ENCODE measurements around the gene ILDR2. TPM values are rescaled to one million over a fixed set of nuclear protein-coding genes. Genes with fewer than 3 reads are reported as not detected.

ILDR2 gene
- polyA plus RNA-seq, 1 of the 3 experiments (the other 2 are of a cell fraction): 0.05 TPM

DNA sequence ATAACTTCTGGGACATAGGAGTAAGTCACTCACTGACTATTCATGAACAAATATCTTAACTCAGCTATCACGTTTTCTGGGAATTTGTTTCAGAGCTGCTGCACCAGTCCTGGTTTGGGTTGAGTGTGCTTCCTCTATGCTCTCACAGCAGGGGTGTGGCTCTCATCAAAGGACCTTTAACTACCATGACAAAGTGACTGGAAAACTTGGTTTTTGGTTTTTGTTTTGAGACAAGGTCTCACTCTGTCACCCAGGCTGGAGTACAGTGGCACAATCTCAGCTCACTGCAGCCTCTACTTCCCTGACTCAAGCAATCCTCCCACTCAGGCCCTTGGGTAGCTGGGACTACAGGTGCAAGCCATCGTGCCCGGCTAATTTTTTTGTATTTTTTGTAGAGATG is 4.1 kb downstream of the ILDR2 start:
- Histone ChIP-seq H3K27me3 (ENCODE audit: insufficient read depth) (peaks cover 30% of the 10 kb centered on the region), H3K4me2 (no peak overlapping the region), H3K36me3 (replicated peaks in 1 of 2; ENCODE audit: control insufficient read depth in 1 of 2, insufficient read depth in 2 of 2, low read length in 1 of 2) (no peaks in the 10 kb centered on the region), H3K9me2 (no peaks in the 10 kb centered on the region), H2AFZ (ENCODE audit: low read depth) (no peak overlapping the region), H3K27ac (ENCODE audit: low read depth in 2 of 2, low read length in 1 of 2) (no peak overlapping the region), H3F3A (replicated peaks; ENCODE audit: insufficient read depth) (no peaks in the 10 kb centered on the region), H4K20me1 (ENCODE audit: insufficient read depth) (no peaks in the 10 kb centered on the region), H3K9ac (no peak overlapping the region), H3K4me3 (ENCODE audit: low read depth in 2 of 2, low read length in 1 of 2) (no peak overlapping the region), H3K4me1 (ENCODE audit: control insufficient read depth in 1 of 2, insufficient read depth in 2 of 2, low read depth in 1 of 2, low read length in 1 of 2) (peaks cover 0 to 7% of the 10 kb centered on the region in 2 experiments; a peak in 1 of 4 replicates), H3K79me2 (ENCODE audit: insufficient read depth) (no peaks in the 10 kb centered on the region), H3K9me3 (no peaks in the 10 kb centered on the region)
- TF ChIP-seq MEF2A (IDR thresholded peaks at IDR 0.05; ENCODE audit: borderline replicate concordance, low read depth) (no peak), TAF1 (IDR thresholded peaks at IDR 0.05; ENCODE audit: borderline replicate concordance, low read depth, low read length) (no peak), EP300 (IDR thresholded peaks at IDR 0.05; ENCODE audit: borderline replicate concordance in 1 of 2, low read depth in 1 of 2, low read length in 1 of 2) (no peak), TCF12 (IDR thresholded peaks at IDR 0.05) (no peak), FOSL2 (IDR thresholded peaks at IDR 0.05; ENCODE audit: borderline replicate concordance, low read depth) (no peak), YY1 (IDR thresholded peaks at IDR 0.05; ENCODE audit: low read depth) (no peak)
- WGBS (ENCODE audit: low lambda C conversion rate): 6% methylated on average over 3 of the region's 3 CpGs
- DNase-seq: no peak
- POLR2A ChIA-PET: no interaction called here
- CTCF ChIA-PET: interaction anchor here (0.5 kb wide), 1 partner anchor 256 kb away, joined by 3 read pairs; no protein-coding TSS in a partner anchor

DNA sequence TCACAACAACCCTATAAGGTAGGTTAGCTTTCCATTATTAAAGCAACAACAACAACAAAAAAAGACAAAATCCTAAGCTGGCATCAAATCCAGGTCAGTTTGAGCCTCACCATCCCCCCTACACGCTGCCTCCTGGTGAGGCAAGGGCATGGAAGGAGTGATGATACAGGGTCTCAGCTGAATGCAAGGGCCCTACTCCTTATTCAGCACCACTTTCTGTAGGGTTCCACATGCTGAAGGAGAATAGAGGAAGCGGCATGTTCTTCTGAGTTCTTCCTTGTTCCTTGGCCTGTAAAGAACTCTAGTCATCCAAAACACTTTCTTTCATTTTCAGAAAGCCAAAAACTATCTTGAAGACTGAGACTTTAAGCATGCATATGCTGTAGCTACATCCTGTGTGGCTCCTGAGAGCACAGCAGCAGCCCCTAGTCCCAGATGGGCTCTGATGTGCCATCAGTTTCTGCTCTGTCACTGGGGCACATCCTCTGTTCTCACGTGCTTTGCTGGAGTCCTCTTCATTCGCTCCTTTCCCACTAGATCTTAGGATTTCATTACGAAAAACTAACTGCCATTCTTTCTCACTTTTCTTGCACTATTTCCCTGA is 6.2 kb downstream of the ILDR2 start:
- peaks cover 25% of the 10 kb centered on the region for H3K27me3 ChIP-seq (ENCODE audit: insufficient read depth)

More for the DNA sequence above, 6.2 kb downstream of the ILDR2 start:
- Histone ChIP-seq H3K79me2 (ENCODE audit: insufficient read depth) (no peaks in the 10 kb centered on the region), H3F3A (replicated peaks; ENCODE audit: insufficient read depth) (no peaks in the 10 kb centered on the region), H3K36me3 (replicated peaks in 1 of 2; ENCODE audit: control insufficient read depth in 1 of 2, insufficient read depth in 2 of 2, low read length in 1 of 2) (no peaks in the 10 kb centered on the region), H4K20me1 (ENCODE audit: insufficient read depth) (no peaks in the 10 kb centered on the region), H3K4me2 (no peak overlapping the region), H3K9me3 (no peaks in the 10 kb centered on the region), H3K9ac (no peak overlapping the region), H2AFZ (ENCODE audit: low read depth) (no peak overlapping the region), H3K9me2 (no peaks in the 10 kb centered on the region), H3K27ac (ENCODE audit: low read depth in 2 of 2, low read length in 1 of 2) (no peak overlapping the region), H3K4me3 (ENCODE audit: low read depth in 2 of 2, low read length in 1 of 2) (no peak overlapping the region), H3K4me1 (ENCODE audit: control insufficient read depth in 1 of 2, insufficient read depth in 2 of 2, low read depth in 1 of 2, low read length in 1 of 2) (no peaks in the 10 kb centered on the region)
- TF ChIP-seq RAD21 (IDR thresholded peaks at IDR 0.05; ENCODE audit: low read length) (no peak), GATA2 (CRISPR knock-in tag; IDR thresholded peaks at IDR 0.05) (no peak), FOSL2 (IDR thresholded peaks at IDR 0.05; ENCODE audit: borderline replicate concordance, low read depth) (no peak), GABPA (IDR thresholded peaks at IDR 0.05; ENCODE audit: low read depth) (no peak), POLR2AphosphoS5 (IDR thresholded peaks at IDR 0.05; ENCODE audit: low read depth, low read length) (no peak), FOXM1 (IDR thresholded peaks at IDR 0.05; ENCODE audit: low read depth) (no peak)
- TF ChIP-seq, protein P1, sequence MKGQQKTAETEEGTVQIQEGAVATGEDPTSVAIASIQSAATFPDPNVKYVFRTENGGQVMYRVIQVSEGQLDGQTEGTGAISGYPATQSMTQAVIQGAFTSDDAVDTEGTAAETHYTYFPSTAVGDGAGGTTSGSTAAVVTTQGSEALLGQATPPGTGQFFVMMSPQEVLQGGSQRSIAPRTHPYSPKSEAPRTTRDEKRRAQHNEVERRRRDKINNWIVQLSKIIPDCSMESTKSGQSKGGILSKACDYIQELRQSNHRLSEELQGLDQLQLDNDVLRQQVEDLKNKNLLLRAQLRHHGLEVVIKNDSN (IDR thresholded peaks at IDR 0.05; ENCODE audit: borderline replicate concordance, low read depth): no peak
- TF ChIP-seq, protein P2, sequence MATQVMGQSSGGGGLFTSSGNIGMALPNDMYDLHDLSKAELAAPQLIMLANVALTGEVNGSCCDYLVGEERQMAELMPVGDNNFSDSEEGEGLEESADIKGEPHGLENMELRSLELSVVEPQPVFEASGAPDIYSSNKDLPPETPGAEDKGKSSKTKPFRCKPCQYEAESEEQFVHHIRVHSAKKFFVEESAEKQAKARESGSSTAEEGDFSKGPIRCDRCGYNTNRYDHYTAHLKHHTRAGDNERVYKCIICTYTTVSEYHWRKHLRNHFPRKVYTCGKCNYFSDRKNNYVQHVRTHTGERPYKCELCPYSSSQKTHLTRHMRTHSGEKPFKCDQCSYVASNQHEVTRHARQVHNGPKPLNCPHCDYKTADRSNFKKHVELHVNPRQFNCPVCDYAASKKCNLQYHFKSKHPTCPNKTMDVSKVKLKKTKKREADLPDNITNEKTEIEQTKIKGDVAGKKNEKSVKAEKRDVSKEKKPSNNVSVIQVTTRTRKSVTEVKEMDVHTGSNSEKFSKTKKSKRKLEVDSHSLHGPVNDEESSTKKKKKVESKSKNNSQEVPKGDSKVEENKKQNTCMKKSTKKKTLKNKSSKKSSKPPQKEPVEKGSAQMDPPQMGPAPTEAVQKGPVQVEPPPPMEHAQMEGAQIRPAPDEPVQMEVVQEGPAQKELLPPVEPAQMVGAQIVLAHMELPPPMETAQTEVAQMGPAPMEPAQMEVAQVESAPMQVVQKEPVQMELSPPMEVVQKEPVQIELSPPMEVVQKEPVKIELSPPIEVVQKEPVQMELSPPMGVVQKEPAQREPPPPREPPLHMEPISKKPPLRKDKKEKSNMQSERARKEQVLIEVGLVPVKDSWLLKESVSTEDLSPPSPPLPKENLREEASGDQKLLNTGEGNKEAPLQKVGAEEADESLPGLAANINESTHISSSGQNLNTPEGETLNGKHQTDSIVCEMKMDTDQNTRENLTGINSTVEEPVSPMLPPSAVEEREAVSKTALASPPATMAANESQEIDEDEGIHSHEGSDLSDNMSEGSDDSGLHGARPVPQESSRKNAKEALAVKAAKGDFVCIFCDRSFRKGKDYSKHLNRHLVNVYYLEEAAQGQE (IDR thresholded peaks at IDR 0.05; ENCODE audit: low read depth, low read length): no peak
- TF ChIP-seq, protein P3, sequence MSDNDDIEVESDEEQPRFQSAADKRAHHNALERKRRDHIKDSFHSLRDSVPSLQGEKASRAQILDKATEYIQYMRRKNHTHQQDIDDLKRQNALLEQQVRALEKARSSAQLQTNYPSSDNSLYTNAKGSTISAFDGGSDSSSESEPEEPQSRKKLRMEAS (IDR thresholded peaks at IDR 0.05; ENCODE audit: low read depth): no peak
- TF ChIP-seq, protein P4, sequence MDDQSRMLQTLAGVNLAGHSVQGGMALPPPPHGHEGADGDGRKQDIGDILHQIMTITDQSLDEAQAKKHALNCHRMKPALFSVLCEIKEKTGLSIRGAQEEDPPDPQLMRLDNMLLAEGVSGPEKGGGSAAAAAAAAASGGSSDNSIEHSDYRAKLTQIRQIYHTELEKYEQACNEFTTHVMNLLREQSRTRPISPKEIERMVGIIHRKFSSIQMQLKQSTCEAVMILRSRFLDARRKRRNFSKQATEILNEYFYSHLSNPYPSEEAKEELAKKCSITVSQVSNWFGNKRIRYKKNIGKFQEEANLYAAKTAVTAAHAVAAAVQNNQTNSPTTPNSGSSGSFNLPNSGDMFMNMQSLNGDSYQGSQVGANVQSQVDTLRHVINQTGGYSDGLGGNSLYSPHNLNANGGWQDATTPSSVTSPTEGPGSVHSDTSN (IDR thresholded peaks at IDR 0.05): no peak
- TF ChIP-seq, protein P5, sequence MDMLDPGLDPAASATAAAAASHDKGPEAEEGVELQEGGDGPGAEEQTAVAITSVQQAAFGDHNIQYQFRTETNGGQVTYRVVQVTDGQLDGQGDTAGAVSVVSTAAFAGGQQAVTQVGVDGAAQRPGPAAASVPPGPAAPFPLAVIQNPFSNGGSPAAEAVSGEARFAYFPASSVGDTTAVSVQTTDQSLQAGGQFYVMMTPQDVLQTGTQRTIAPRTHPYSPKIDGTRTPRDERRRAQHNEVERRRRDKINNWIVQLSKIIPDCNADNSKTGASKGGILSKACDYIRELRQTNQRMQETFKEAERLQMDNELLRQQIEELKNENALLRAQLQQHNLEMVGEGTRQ (IDR thresholded peaks at IDR 0.05; ENCODE audit: borderline replicate concordance, low read depth, low read length): no peak
- WGBS (ENCODE audit: low lambda C conversion rate): 18% methylated on average over 5 of the region's 5 CpGs
- CTCF ChIA-PET: interaction anchor here (1.4 to 2.0 kb wide), 2 partner anchors 59 to 90 kb away, joined by 5 to 7 read pairs; no protein-coding TSS in a partner anchor
- POLR2A ChIA-PET: no interaction called here
- no peak for DNase-seq
